ENCODE data around the gene UMAD1.

- TF ChIP-seq POLR2A (IDR thresholded peaks at IDR 0.05) (no peak), CTCF (IDR thresholded peaks at IDR 0.05) (no peak)
These were observed 171.6 kb downstream of the UMAD1 start for GRCh38 chr7:7812112-7812511.
